Measurements from ENCODE around the gene ZMIZ1. TPM values are rescaled to one million over a fixed set of nuclear protein-coding genes. Genes with fewer than 3 reads are reported as not detected.
A peak's percentile ranks its signal among the peaks of the same experiment; 100 is the strongest.

The ZMIZ1 gene
- total RNA-seq, 4 donors from 2014 or later, result 58.1 to 87.4 (median 74.2) TPM

DNA sequence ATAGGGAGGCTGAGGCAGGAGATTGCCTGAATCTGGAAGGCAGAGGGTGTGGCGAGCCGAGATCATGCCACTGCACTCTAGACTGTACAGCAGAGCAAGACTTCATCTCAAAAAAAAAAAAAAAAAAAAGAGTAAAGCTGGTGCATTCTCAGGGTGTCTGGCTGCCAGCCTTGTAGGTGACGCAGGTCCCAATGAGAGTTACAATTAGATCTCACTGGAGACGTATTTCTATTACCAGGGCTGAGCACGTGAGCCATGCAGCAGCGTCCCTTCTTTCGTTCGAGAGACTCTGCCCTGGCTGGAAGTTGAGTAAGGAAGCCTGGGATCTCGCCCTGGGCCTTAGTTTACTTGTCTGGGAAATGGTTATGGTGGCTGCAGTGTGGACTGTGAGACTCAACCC, 22.4 kb upstream of the ZMIZ1 start:
- no peak overlapping the region for H3K4me3 ChIP-seq (ENCODE audit: low read depth, poor library complexity, severe bottlenecking)
- no peak for TF ChIP-seq POLR2A (IDR thresholded peaks at IDR 0.05)
- TF ChIP-seq, protein P1, sequence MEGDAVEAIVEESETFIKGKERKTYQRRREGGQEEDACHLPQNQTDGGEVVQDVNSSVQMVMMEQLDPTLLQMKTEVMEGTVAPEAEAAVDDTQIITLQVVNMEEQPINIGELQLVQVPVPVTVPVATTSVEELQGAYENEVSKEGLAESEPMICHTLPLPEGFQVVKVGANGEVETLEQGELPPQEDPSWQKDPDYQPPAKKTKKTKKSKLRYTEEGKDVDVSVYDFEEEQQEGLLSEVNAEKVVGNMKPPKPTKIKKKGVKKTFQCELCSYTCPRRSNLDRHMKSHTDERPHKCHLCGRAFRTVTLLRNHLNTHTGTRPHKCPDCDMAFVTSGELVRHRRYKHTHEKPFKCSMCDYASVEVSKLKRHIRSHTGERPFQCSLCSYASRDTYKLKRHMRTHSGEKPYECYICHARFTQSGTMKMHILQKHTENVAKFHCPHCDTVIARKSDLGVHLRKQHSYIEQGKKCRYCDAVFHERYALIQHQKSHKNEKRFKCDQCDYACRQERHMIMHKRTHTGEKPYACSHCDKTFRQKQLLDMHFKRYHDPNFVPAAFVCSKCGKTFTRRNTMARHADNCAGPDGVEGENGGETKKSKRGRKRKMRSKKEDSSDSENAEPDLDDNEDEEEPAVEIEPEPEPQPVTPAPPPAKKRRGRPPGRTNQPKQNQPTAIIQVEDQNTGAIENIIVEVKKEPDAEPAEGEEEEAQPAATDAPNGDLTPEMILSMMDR (IDR thresholded peaks at IDR 0.05), result no peak
- peak in 1 of 2 donors; percentile 60 for DNase-seq (ENCODE audit: low spot score in 2 of 2)
- intact Hi-C loops (cut with DNase I; ENCODE audit: low total_unique reads), result no loop called here
- 93% methylated on average over 9 of the region's 9 CpGs for WGBS, 2 donors

DNA sequence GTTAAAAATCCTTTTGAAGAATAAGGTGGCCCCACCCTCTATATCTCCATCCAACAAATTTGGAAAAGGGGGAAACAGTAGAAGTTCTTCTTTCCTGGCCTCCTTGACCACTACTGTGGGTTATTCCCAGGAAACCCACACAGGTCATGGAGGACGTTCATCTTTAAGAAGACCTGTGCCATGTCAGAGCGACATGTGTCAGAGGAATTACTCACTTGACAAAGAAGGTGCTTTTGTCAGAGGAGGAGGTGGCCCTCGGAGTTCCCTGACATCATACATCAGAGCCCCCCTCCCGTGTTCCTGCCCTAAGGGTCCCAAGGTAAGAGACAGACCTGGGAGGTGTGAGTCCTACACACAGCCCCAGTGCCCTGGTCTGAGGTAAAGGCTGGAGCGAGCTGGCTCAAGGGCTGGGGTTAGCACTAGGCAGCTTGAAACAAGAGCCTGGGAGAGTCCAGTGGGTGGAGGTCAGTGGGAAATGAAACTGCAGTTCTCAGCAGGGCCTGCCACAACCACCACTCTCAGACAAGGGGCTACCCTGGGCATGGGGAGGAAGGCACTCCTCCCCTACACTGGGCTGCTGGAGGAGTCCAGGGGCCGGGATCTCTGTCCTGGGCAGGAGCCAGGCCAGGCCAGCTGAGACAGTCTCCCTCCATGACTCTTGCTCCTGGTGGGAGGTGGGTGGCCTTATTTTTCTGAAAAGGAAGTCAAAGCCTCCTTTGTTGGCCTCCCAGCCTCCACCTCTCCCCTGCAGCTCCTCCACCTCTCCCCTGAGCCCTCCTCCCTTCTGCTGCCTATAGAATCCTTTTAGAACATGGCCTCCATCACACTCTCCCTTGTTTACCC, 21.8 kb upstream of the ZMIZ1 start:
- peak in 1 of 2 donors; percentile 83 for DNase-seq (ENCODE audit: low spot score in 2 of 2)
- intact Hi-C loops (cut with DNase I; ENCODE audit: low total_unique reads), result no loop called here
- no peak overlapping the region for H3K4me3 ChIP-seq (ENCODE audit: low read depth, poor library complexity, severe bottlenecking)
- WGBS, 2 donors, result 84 to 86% methylated on average over 6 of the region's 6 CpGs
- no peak for TF ChIP-seq POLR2A (IDR thresholded peaks at IDR 0.05)
- TF ChIP-seq, protein P1 (IDR thresholded peaks at IDR 0.05), result no peak

DNA sequence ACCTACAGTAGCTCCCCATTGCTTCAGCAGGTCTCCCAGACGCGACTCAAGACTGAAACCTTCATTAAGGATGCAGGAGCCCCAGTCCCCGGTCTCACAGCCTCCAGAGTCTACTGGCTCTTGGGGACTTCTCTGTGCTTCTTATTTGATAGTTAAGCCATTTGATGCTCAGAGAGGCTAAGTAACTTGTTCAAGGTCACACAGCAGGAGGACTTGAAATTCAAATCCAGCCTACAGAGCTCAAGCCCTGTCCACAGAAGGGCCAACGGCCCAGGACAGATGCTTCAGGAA, 21.2 kb upstream of the ZMIZ1 start:
- no peak for DNase-seq (ENCODE audit: low spot score in 2 of 2)
- WGBS, 2 donors, result 82 to 88% methylated on average over 4 of the region's 4 CpGs
- TF ChIP-seq, protein P1 (IDR thresholded peaks at IDR 0.05), result no peak
- no peak for TF ChIP-seq POLR2A (IDR thresholded peaks at IDR 0.05)
- no peak overlapping the region for H3K4me3 ChIP-seq (ENCODE audit: low read depth, poor library complexity, severe bottlenecking)
- intact Hi-C loops (cut with DNase I; ENCODE audit: low total_unique reads), result no loop called here

DNA sequence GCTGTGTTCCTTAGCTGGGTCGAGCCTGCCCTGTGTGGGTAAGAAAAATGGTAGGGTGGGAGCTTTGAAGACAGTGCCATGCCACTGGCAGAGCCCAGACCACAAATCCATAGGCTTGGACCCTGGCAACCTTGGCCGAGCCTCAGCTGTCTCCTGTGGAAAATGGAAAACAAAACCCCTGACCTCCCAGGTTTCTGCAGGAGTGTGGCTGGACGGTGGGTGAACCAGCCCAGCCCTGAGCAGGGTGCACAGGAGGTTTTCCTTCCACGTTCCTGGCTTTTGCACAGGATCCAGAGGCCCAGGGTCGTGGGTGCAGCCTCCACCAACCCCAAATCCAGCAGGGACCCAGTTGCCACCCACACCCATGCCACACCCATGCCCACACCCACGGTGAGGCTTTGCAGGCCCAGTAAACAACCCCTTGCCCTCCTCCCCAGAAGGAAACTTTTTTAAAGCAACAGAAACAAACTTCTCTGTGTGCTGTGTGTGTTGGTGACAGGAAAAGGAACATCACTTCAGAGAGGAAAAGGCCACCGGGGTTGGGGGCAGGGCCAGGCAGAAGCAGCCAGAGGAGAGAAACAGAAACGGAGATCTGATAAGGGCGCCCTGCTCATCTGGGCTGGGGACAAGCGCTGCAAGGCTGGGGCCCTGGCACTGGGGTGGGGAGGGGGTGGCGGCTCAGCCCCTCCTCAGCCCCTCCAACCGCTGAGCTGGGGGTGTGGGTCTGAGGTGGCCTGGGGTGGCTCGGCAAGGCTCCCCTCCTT, 20.7 kb upstream of the ZMIZ1 start:
- WGBS, 2 donors, result 49 to 52% methylated on average over 12 to 13 of the region's 13 CpGs
- intact Hi-C loops (cut with DNase I; ENCODE audit: low total_unique reads), result no loop called here
- peak in 1 of 2 donors; percentile 87 for DNase-seq (ENCODE audit: low spot score in 2 of 2)
- no peak overlapping the region for H3K4me3 ChIP-seq (ENCODE audit: low read depth, poor library complexity, severe bottlenecking)
- TF ChIP-seq, protein P1 (IDR thresholded peaks at IDR 0.05), result no peak
- no peak for TF ChIP-seq POLR2A (IDR thresholded peaks at IDR 0.05)

- intact Hi-C loops (cut with DNase I; ENCODE audit: low total_unique reads), result no loop called here
- TF ChIP-seq, protein P1 (IDR thresholded peaks at IDR 0.05), result no peak
- no peak for TF ChIP-seq POLR2A (IDR thresholded peaks at IDR 0.05)
- no peak overlapping the region for H3K4me3 ChIP-seq (ENCODE audit: low read depth, poor library complexity, severe bottlenecking)
- 77 to 79% methylated on average over 14 of the region's 14 CpGs for WGBS, 2 donors
- DNase-seq (ENCODE audit: low spot score in 2 of 2), result peak in 1 of 2 donors; percentile 82
These were observed 19.9 kb upstream of the ZMIZ1 start for GRCh38 chr10:79048639-79049550.

Measured in lower leg skin (tissue), 4 donors.